HL-60 (cell line): ENCODE data around the gene PPIL1.

ENCODE experiments used
- CTCF ChIP-seq: IDR thresholded peaks from one replicate; pipeline ENCODE4 v1.5.1; 2011; ENCODE audit warnings: low read length, control low read depth, inconsistent platforms; ENCODE audit not compliant: insufficient read depth
- GABPA ChIP-seq: IDR thresholded peaks from 2 replicates; pipeline ENCODE4 v1.6.1; 2012; ENCODE audit warnings: low read depth
- POLR2AphosphoS5 ChIP-seq: IDR thresholded peaks from 2 replicates; pipeline ENCODE4 v1.6.1; 2012; ENCODE audit warnings: low read depth
- REST ChIP-seq: IDR thresholded peaks from 2 replicates; pipeline ENCODE4 v1.6.1; 2012; ENCODE audit warnings: low read depth; ENCODE audit not compliant: insufficient replicate concordance

DNA sequence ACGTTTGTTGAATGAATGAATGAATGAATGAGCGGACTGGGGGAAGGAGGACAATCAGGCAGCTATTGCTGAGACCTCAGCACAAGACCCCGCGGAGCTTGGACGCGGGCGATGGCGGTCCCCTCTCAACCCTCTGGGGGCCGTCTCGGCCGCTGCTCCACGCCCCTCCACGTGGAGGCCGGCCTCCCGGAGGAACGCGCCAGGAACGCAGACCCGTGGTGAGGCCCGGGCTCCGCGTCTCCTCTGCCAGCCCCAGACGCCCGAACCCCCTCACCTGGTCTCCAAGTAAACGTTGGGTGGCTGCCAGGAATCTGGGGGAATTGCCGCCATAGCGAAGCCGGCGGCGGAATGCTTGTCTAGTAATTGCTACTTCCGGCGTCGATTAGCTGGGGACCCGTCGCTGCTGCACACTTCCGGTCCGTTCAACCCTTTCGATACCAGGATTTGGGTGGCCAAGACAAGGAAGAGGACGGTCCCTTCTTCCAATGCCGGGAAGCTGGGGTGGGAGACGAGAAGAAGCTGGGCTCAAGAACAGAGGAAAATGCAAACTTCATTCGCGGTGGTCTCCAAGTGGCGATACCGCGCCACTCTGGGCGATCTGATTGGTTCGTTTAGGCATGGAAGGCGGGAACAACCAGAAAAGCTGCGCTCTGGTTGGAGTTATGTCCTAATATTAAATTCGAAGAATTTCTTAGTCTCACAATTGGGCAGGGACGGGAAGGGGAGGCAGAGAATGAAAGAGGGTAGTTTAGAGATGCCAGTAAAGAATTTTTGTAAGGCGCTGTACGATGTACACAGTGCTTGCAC is at the start of gene PPIL1:
- TF ChIP-seq CTCF (no peak), POLR2AphosphoS5 (peak; percentile 85), REST (no peak), GABPA (peak; percentile 99)
